Sigmoid colon (tissue), 4 donors: ENCODE results near the gene LGALS9B.
"Not testable (repeated sequence)": the region's sequence is repeated elsewhere in the genome, so short reads cannot be mapped to it uniquely, and the experiment has no call there.

Experiments
- POLR2AphosphoS5 ChIP-seq, 4 donors: sonication (generic); formaldehyde crosslinking; IDR thresholded peaks; one replicate each; pipeline ENCODE4 v1.6.1; 2017; ENCODE audit warnings: antibody characterized with exemption in 4 of 4
- TF ChIP-seq, protein P1 (sequence below), 4 experiments: fragments of 450-650 bp in 3 of 4; fragments of 200-600 bp in 1 of 4; IDR thresholded peaks; one replicate each; pipeline ENCODE4 v1.5.1; 2016 to 2019; ENCODE audit warnings: antibody characterized with exemption in 4 of 4, mild to moderate bottlenecking in 3 of 4, moderate library complexity in 2 of 4

DNA sequence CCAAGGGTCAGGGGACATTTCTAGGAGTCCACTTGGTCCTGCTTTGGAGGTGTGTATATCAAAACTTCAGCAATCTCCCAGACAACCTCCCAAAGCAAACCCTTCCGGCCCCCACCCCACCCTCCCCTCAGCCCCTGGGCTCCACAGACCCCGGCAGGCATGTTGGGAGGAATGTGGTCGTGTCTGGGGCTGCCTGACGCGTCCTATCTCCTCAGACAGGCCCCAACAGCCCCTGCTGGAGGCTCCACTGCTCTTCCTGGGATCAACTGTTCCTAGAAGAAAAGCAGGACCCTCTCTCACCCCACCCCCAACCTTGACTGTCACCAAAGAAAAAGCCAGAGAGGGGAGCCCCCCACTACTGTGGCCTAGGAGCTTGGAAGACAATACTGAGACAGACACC is 28.1 kb upstream of the LGALS9B start:
- TF ChIP-seq, protein P1, sequence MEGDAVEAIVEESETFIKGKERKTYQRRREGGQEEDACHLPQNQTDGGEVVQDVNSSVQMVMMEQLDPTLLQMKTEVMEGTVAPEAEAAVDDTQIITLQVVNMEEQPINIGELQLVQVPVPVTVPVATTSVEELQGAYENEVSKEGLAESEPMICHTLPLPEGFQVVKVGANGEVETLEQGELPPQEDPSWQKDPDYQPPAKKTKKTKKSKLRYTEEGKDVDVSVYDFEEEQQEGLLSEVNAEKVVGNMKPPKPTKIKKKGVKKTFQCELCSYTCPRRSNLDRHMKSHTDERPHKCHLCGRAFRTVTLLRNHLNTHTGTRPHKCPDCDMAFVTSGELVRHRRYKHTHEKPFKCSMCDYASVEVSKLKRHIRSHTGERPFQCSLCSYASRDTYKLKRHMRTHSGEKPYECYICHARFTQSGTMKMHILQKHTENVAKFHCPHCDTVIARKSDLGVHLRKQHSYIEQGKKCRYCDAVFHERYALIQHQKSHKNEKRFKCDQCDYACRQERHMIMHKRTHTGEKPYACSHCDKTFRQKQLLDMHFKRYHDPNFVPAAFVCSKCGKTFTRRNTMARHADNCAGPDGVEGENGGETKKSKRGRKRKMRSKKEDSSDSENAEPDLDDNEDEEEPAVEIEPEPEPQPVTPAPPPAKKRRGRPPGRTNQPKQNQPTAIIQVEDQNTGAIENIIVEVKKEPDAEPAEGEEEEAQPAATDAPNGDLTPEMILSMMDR (IDR thresholded peaks at IDR 0.05) = not testable (repeated sequence)
- TF ChIP-seq POLR2AphosphoS5 (IDR thresholded peaks at IDR 0.05) = not testable (repeated sequence)
